Loucy (cell line): Measurements from ENCODE around the gene TDRD10.

Source experiments
- H2AFZ ChIP-seq: fragments of 200-600 bp; sonication (generic); 2 replicates; pipeline ENCODE4 v1.6.0; 2016; ENCODE audit warnings: antibody characterized with exemption, mild to moderate bottlenecking, low read length, moderate library complexity
- H3F3A ChIP-seq: fragments of 200-600 bp; 2 replicates; pipeline ENCODE4 v1.6.0; 2016; ENCODE audit warnings: antibody characterized with exemption, low read depth, mild to moderate bottlenecking
- H3K27me3 ChIP-seq: fragments of 200-600 bp; sonication (generic); 2 replicates; pipeline ENCODE4 v1.6.1; 2014; ENCODE audit warnings: low read length, mild to moderate bottlenecking; ENCODE audit not compliant: insufficient read depth, poor library complexity, severe bottlenecking
- H3K36me3 ChIP-seq: fragments of 200-600 bp; sonication (generic); 2 replicates; pipeline ENCODE4 v1.6.1; 2016; ENCODE audit warnings: low read length; ENCODE audit not compliant: insufficient read depth
- H3K4me1 ChIP-seq: fragments of 200-600 bp; sonication (generic); 2 replicates; pipeline ENCODE4 v1.5.1; 2014; ENCODE audit warnings: low read length, mild to moderate bottlenecking; ENCODE audit not compliant: insufficient read depth, poor library complexity, severe bottlenecking
- H3K4me2 ChIP-seq: fragments of 200-600 bp; sonication (generic); 2 replicates; pipeline ENCODE4 v1.6.0; 2014; ENCODE audit warnings: antibody characterized with exemption, low read length, low read depth, mild to moderate bottlenecking; ENCODE audit not compliant: poor library complexity, severe bottlenecking
- H3K4me3 ChIP-seq: fragments of 200-600 bp; sonication (generic); 2 replicates; pipeline ENCODE4 v1.5.1; 2014; ENCODE audit warnings: low read length, mild to moderate bottlenecking, mixed read lengths; ENCODE audit not compliant: poor library complexity, severe bottlenecking
- H3K79me2 ChIP-seq: fragments of 200-600 bp; sonication (generic); 2 replicates; pipeline ENCODE4 v1.6.1; 2014; ENCODE audit warnings: low read length; ENCODE audit not compliant: insufficient read depth
- H3K9ac ChIP-seq: fragments of 200-600 bp; sonication (generic); 2 replicates; pipeline ENCODE4 v1.6.0; 2014; ENCODE audit warnings: mild to moderate bottlenecking, low read depth, low read length, moderate library complexity; ENCODE audit not compliant: poor library complexity, severe bottlenecking
- H3K9me2 ChIP-seq: fragments of 200-600 bp; sonication (generic); replicated peaks from 2 replicates; pipeline ENCODE4 v1.6.1; 2016; ENCODE audit warnings: low read depth, low read length, mixed read lengths
- H3K9me3 ChIP-seq: fragments of 200-600 bp; sonication (generic); 2 replicates; pipeline ENCODE4 v1.6.1; 2014; ENCODE audit warnings: mild to moderate bottlenecking, antibody characterized with exemption, low read length, low read depth; ENCODE audit not compliant: insufficient read depth
- H4K20me1 ChIP-seq: fragments of 200-600 bp; sonication (generic); 2 replicates; pipeline ENCODE4 v1.6.0; 2014; ENCODE audit warnings: antibody characterized with exemption, low read length, mild to moderate bottlenecking; ENCODE audit not compliant: insufficient read depth, poor library complexity, severe bottlenecking
- EZH2phosphoT487 ChIP-seq: fragments of 200-600 bp; IDR thresholded peaks from 2 replicates; pipeline ENCODE4 v1.6.1; 2018; ENCODE audit warnings: antibody characterized with exemption, mild to moderate bottlenecking, moderate library complexity, borderline replicate concordance
- TF ChIP-seq, protein P1 (sequence below): fragments of 200-600 bp; sonication (generic); conservative IDR thresholded peaks from 2 replicates; pipeline ENCODE4 v1.5.1; 2014; ENCODE audit warnings: mild to moderate bottlenecking, antibody characterized with exemption, low read length

TDRD10 gene

GRCh38 chr1:154541231-154541630 lies 39.2 kb downstream of the TDRD10 start:
- Histone ChIP-seq H3K9me3 (no peaks in the 10 kb centered on the region), H3K4me3 (no peak overlapping the region), H3K36me3 (no peaks in the 10 kb centered on the region), H3F3A (no peaks in the 10 kb centered on the region), H3K9ac (no peak overlapping the region), H4K20me1 (no peaks in the 10 kb centered on the region), H3K4me1 (no peaks in the 10 kb centered on the region), H3K27me3 (no peaks in the 10 kb centered on the region), H3K79me2 (no peaks in the 10 kb centered on the region), H3K9me2 (no peaks in the 10 kb centered on the region), H3K4me2 (no peak overlapping the region), H2AFZ (no peak overlapping the region)
- TF ChIP-seq, protein P1, sequence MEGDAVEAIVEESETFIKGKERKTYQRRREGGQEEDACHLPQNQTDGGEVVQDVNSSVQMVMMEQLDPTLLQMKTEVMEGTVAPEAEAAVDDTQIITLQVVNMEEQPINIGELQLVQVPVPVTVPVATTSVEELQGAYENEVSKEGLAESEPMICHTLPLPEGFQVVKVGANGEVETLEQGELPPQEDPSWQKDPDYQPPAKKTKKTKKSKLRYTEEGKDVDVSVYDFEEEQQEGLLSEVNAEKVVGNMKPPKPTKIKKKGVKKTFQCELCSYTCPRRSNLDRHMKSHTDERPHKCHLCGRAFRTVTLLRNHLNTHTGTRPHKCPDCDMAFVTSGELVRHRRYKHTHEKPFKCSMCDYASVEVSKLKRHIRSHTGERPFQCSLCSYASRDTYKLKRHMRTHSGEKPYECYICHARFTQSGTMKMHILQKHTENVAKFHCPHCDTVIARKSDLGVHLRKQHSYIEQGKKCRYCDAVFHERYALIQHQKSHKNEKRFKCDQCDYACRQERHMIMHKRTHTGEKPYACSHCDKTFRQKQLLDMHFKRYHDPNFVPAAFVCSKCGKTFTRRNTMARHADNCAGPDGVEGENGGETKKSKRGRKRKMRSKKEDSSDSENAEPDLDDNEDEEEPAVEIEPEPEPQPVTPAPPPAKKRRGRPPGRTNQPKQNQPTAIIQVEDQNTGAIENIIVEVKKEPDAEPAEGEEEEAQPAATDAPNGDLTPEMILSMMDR, result no peak
- no peak for TF ChIP-seq EZH2phosphoT487

GRCh38 chr1:154546264-154547063 lies 44.4 kb downstream of the TDRD10 start:
- Histone ChIP-seq H3K4me3 (no peak overlapping the region), H3K9me3 (no peaks in the 10 kb centered on the region), H2AFZ (no peak overlapping the region), H3K4me2 (no peak overlapping the region), H4K20me1 (no peaks in the 10 kb centered on the region), H3F3A (no peaks in the 10 kb centered on the region), H3K79me2 (peaks cover 5% of the 10 kb centered on the region; the same call in 1 of the 2 replicates), H3K27me3 (no peaks in the 10 kb centered on the region), H3K9ac (no peak overlapping the region), H3K36me3 (peaks cover 25% of the 10 kb centered on the region; the same call in 1 of the 2 replicates), H3K4me1 (peaks cover 8% of the 10 kb centered on the region), H3K9me2 (no peaks in the 10 kb centered on the region)
- TF ChIP-seq EZH2phosphoT487, result no peak
- TF ChIP-seq, protein P1, result peak; percentile 86

DNA sequence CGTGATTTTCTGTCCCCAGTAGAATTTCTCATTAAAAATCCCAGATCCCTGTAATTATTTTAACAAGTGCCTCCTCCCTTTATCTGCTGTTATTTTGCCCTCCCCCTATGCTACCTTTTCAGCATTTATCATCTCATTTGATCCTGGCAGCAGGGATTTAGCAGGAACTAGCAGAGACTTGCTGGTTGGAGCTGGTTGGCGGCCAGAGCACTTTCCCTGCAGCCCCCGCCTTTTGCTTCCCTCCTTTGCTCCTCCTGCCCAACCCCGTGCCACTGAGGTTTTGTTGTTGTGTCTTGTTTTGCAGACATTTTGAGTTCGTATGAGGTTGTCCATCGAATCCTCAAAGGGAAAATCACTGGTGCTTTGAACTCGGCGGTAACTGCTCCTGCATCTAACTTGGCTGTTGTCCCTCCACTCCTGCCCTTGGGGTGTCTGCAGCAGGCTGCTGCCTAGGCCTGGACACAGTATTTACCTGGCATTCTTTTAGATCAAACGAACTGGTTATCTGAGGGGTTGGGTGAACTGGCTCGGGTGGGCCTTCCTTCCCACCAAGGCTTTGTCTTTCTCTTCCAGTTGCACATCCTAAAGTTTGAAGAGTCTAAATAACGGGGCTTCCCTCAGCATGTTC lies 45.2 kb downstream of the TDRD10 start:
- Histone ChIP-seq H3K9ac (no peak overlapping the region), H3K79me2 (peaks cover 5% of the 10 kb centered on the region; the same call in 1 of the 2 replicates), H3F3A (no peaks in the 10 kb centered on the region), H3K9me2 (no peaks in the 10 kb centered on the region), H3K4me1 (peaks cover 8% of the 10 kb centered on the region), H3K4me3 (no peak overlapping the region), H3K36me3 (peaks cover 33% of the 10 kb centered on the region; the same call in 1 of the 2 replicates), H3K4me2 (no peak overlapping the region), H4K20me1 (peaks cover 1% of the 10 kb centered on the region), H3K9me3 (no peaks in the 10 kb centered on the region), H2AFZ (no peak overlapping the region), H3K27me3 (no peaks in the 10 kb centered on the region)
- TF ChIP-seq, protein P1, result no peak
- no peak for TF ChIP-seq EZH2phosphoT487
